ENCODE results near the gene DCAF12. TPM values are rescaled to one million over a fixed set of nuclear protein-coding genes. Genes with fewer than 3 reads are reported as not detected.

DCAF12 gene
- total and polyA plus RNA-seq, 2 of the 8 experiments (the other 6 are each of a cell fraction or from before 2014, with no cell fraction given), result 22.7 to 29.2 TPM

- TF ChIP-seq RNF2 (IDR thresholded peaks at IDR 0.05; ENCODE audit: borderline replicate concordance, low read depth, low read length, missing control alignments, poor library complexity, severe bottlenecking), result no peak
- TF ChIP-seq SIRT6 (IDR thresholded peaks at IDR 0.05; ENCODE audit: low read length), result no peak
- peak; percentile 90 for TF ChIP-seq GTF2F1 (IDR thresholded peaks at IDR 0.05; ENCODE audit: borderline replicate concordance, low read depth, low read length)
These were observed 77.5 kb downstream of the DCAF12 start, which contains the start of gene UBAP2 (continued) for GRCh38 chr9:34048727-34049629.
